SJCRH30 (cell line): ENCODE results near the gene ADAM8. TPM values are rescaled to one million over a fixed set of nuclear protein-coding genes. Genes with fewer than 3 reads are reported as not detected.

Experiments used
- DNase-seq, 2 experiments: peaks; one replicate each; pipeline ENCODE4 v3.0.0-alpha.2; 2015 to 2020
- H3K27ac ChIP-seq: fragments of 250-450 bp; sonication (Bioruptor Pico); 2 replicates; pipeline ENCODE4 v1.5.1; 2020; ENCODE audit warnings: mild to moderate bottlenecking, moderate library complexity
- H3K27me3 ChIP-seq: fragments of 250-450 bp; sonication (Bioruptor Pico); 2 replicates; pipeline ENCODE4 v1.5.1; 2020; ENCODE audit warnings: mild to moderate bottlenecking, moderate library complexity
- H3K36me3 ChIP-seq: fragments of 250-450 bp; sonication (Bioruptor Pico); 2 replicates; pipeline ENCODE4 v1.5.1; 2020; ENCODE audit warnings: mild to moderate bottlenecking, moderate library complexity
- H3K4me1 ChIP-seq: fragments of 250-450 bp; sonication (Bioruptor Pico); 2 replicates; pipeline ENCODE4 v1.5.1; 2020; ENCODE audit warnings: mild to moderate bottlenecking, moderate library complexity
- H3K4me3 ChIP-seq: fragments of 250-450 bp; sonication (Bioruptor Pico); 2 replicates; pipeline ENCODE4 v1.5.1; 2020; ENCODE audit warnings: mild to moderate bottlenecking, moderate library complexity
- H3K9me3 ChIP-seq: fragments of 250-450 bp; sonication (Bioruptor Pico); replicated peaks from 2 replicates; pipeline ENCODE4 v1.5.1; 2020; ENCODE audit warnings: mild to moderate bottlenecking, moderate library complexity
- total RNA-seq: library from RNA; depleted of rRNA; stranded (reverse); fragments of >200 nt; shearing (Covaris generic); gene quantifications from 2 replicates; pipeline ENCODE4 v1.2.3, GENCODE V29; 2014

ADAM8 gene
- total RNA-seq, 1 experiment from 2014 or later = 0.67 TPM

DNA sequence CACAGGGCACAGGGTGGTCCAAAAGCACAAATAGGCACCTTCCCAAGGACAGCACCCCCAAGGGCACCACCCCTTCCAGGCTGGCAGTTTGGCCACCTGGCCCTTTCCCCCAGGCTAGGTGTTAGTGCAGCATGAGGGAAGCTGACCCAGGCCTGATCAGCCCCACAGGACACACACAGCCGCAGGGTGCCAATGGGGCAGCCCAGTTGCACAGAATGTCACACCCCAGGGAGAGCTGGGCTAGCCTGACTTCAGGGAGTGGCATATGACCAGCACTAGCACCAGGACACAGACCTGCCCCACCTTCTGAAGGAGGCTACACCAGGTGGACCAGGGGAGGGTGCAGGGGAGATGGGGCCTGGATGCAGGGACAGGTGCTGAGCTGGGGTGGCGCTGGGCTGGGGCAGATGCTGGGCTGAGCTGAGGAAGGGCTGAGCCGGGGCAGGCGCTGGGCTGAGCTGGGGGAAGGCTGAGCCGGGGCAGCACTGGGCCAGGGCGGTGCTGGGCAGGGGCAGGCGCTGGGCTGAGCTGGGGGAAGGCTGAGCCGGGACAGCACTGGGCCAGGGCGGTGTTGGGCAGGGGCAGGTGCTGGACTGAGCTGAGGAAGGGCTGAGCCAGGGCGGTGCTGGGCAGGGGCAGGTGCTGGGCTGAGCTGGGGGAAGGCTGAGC is 3.9 kb upstream of the ADAM8 start:
- H3K36me3 ChIP-seq = no peaks in the 10 kb centered on the region
- no peak overlapping the region for H3K4me3 ChIP-seq
- H3K27ac ChIP-seq = no peak overlapping the region
- H3K4me1 ChIP-seq = no peaks in the 10 kb centered on the region
- H3K9me3 ChIP-seq = no peaks in the 10 kb centered on the region
- no peaks in the 10 kb centered on the region for H3K27me3 ChIP-seq
- DNase-seq = no peak

DNA sequence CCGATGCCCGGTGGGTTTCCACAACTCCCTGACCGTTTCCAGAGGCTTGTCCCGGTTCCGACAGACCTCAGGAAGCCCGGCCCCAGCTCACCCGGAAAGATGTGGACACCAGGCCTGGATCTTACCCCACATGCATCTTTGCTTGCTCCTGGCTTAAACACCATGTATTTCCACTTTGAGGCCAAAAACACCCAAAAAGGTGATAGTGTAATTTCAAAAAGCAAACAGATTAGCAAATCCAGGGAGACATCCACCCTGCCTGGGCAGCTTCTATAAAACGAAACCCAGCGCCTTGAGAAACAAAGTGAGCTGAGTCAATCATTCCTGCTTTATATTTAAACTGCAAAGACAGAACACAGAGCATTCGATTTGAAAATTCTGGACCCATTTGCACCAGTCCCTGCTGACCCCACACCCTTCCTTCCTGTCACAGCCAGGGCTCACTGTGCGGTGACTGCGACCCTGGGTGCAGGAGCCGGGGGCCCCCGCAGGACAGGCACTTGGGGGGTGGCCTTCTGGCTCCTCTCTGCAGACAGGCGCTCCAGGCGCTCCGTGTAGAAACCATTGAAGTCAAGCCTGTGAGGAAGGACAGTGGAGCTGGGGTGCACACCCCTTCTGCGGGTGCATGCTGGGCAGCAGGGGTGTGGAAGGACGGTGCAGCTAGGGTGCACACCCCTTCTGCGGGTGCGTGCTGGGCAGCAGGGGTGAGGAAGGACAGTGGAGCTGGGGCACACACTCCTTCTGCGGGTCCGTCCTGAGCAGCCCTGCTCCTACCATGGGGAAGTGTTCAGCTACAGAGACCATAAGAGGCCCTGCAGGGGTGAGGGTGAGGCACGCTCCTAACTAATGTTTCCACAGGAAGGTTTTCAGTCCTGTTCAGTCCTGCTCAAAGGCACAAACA is 2.9 kb upstream of the ADAM8 start:
- no peak overlapping the region for H3K4me3 ChIP-seq
- H3K4me1 ChIP-seq = no peaks in the 10 kb centered on the region
- no peaks in the 10 kb centered on the region for H3K36me3 ChIP-seq
- H3K27ac ChIP-seq = no peak overlapping the region
- H3K27me3 ChIP-seq = no peaks in the 10 kb centered on the region
- H3K9me3 ChIP-seq = no peaks in the 10 kb centered on the region
- DNase-seq = no peak

DNA sequence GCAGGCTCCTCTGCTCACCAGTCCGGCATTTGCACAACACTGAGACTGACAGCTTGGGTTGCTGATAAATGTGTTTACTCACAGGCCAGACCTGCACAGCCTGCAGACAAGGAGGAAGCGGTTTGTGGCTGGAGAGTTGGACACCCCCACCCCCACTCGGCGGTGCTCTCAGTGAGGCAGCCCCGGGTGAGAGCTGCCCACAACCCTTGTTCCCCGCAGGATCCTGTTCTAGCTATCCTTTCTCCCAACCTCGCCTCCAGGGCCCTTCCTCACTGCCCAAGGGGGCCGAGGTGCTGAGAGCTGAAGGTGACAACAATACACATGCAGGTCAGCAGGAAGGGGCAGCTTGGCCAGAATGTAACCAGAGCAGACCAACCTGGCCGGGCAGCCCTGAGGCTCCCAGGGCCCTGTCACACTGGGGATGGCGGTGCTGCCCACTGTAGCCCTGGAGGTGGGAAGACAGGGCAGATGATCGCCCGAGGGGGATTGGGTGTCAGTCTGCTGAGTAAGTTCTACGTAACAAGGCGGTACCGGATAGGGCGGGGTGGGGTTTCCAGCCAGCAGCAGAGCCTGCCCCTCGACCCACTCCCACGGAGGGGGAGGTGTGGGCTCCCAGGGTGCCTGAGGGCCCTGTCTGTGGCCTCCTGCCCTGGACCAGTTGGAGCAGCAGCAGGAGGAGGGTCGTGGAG is 2.1 kb upstream of the ADAM8 start:
- no peak for DNase-seq
- Histone ChIP-seq H3K27me3 (no peaks in the 10 kb centered on the region), H3K36me3 (no peaks in the 10 kb centered on the region), H3K4me1 (no peaks in the 10 kb centered on the region), H3K9me3 (no peaks in the 10 kb centered on the region), H3K4me3 (no peak overlapping the region), H3K27ac (no peak overlapping the region)

- H3K4me3 ChIP-seq = no peak overlapping the region
- H3K27ac ChIP-seq = no peak overlapping the region
- H3K4me1 ChIP-seq = no peaks in the 10 kb centered on the region
These were observed 1.4 kb upstream of the ADAM8 start for GRCh38 chr10:133277993-133278576.

GRCh38 chr10:133277277-133277992 is 767 bp upstream of the ADAM8 start:
- H3K9me3 ChIP-seq = no peaks in the 10 kb centered on the region
- H3K27ac ChIP-seq = no peak overlapping the region
- no peaks in the 10 kb centered on the region for H3K4me1 ChIP-seq
- H3K4me3 ChIP-seq = no peak overlapping the region
- H3K36me3 ChIP-seq = no peaks in the 10 kb centered on the region
- no peaks in the 10 kb centered on the region for H3K27me3 ChIP-seq
- no peak for DNase-seq

More at GRCh38 chr10:133277993-133278576, 1.4 kb upstream of the ADAM8 start:
- Histone ChIP-seq H3K36me3 (no peaks in the 10 kb centered on the region), H3K27me3 (no peaks in the 10 kb centered on the region), H3K9me3 (no peaks in the 10 kb centered on the region)
- DNase-seq = no peak

DNA sequence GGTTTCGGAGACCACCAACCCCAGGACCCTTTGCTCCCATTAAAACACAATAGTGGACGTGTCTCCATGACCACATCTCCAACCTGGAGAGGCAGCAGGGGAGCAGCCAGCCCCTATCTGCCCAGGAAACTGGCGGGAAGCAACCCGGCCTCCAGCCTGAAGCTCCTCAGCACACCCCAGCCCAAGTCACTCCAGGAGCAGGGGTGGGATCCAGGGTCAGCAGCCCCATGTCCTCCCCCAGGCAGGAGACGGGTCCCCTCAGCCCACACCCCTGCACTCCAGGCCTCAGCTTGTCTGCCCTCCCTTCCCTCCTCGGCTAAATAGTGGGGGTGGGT is 601 bp downstream of the ADAM8 start:
- no peak overlapping the region for H3K4me3 ChIP-seq
- DNase-seq = no peak
- H3K27me3 ChIP-seq = no peaks in the 10 kb centered on the region
- H3K36me3 ChIP-seq = no peaks in the 10 kb centered on the region
- no peaks in the 10 kb centered on the region for H3K4me1 ChIP-seq
- no peak overlapping the region for H3K27ac ChIP-seq
- no peaks in the 10 kb centered on the region for H3K9me3 ChIP-seq

- Histone ChIP-seq H3K27me3 (no peaks in the 10 kb centered on the region), H3K9me3 (no peaks in the 10 kb centered on the region), H3K36me3 (no peaks in the 10 kb centered on the region), H3K4me1 (no peaks in the 10 kb centered on the region), H3K4me3 (no peak overlapping the region), H3K27ac (no peak overlapping the region)
- DNase-seq = no peak
These were observed 980 bp downstream of the ADAM8 start for GRCh38 chr10:133275684-133276092.

GRCh38 chr10:133274751-133275683 is 1.7 kb downstream of the ADAM8 start:
- no peaks in the 10 kb centered on the region for H3K36me3 ChIP-seq
- H3K27ac ChIP-seq = no peak overlapping the region
- peak; percentile 49 to 59 for DNase-seq
- H3K9me3 ChIP-seq = no peaks in the 10 kb centered on the region
- no peaks in the 10 kb centered on the region for H3K4me1 ChIP-seq
- no peaks in the 10 kb centered on the region for H3K27me3 ChIP-seq
- H3K4me3 ChIP-seq = no peak overlapping the region

GRCh38 chr10:133273534-133274143 is 3.0 kb downstream of the ADAM8 start:
- no peaks in the 10 kb centered on the region for H3K27me3 ChIP-seq

GRCh38 chr10:133272964-133273420 is 3.7 kb downstream of the ADAM8 start:
- H3K9me3 ChIP-seq = no peaks in the 10 kb centered on the region
- H3K36me3 ChIP-seq = no peaks in the 10 kb centered on the region
- H3K4me3 ChIP-seq = no peak overlapping the region
- H3K4me1 ChIP-seq = no peaks in the 10 kb centered on the region
- no peaks in the 10 kb centered on the region for H3K27me3 ChIP-seq
- H3K27ac ChIP-seq = no peak overlapping the region
- DNase-seq = no peak

More at GRCh38 chr10:133273534-133274143, 3.0 kb downstream of the ADAM8 start:
- no peak for DNase-seq
- no peak overlapping the region for H3K27ac ChIP-seq
- no peaks in the 10 kb centered on the region for H3K4me1 ChIP-seq
- H3K4me3 ChIP-seq = no peak overlapping the region
- H3K36me3 ChIP-seq = no peaks in the 10 kb centered on the region
- no peaks in the 10 kb centered on the region for H3K9me3 ChIP-seq

DNA sequence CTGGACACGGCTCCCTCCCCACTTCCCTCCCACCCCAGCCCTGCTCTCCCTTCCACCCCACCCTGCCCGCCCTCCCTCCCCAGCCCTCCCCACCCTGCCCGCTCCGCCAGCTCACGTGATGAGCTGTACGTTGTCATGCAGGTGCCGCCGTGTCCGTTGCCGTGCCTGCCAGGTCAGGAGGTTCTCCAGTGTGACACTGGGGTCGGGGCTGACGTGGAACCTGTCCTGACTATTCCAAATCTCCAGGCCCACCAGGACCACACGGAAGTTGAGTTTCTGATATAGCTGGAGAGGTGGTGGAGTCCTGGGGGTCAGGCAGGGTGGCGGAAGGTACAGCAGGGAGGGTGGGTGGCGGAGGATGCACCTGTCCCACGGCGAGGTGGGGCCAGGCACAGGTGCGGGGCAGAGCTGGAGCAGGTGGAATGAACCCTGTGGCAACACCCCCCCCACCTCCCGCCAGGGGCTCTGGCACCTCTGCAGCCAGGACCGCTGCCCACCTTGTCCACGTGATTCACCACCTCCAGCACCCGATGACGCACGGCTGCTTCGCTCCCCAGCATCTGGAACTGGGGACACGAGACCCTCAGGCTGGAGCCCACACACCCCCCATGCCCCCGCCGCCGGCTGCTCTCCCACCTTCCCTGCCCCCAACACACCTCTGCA is 4.2 kb downstream of the ADAM8 start:
- no peak for DNase-seq
- Histone ChIP-seq H3K4me1 (no peaks in the 10 kb centered on the region), H3K27me3 (no peaks in the 10 kb centered on the region), H3K4me3 (no peak overlapping the region), H3K9me3 (no peaks in the 10 kb centered on the region), H3K36me3 (no peaks in the 10 kb centered on the region), H3K27ac (no peak overlapping the region)

- Histone ChIP-seq H3K4me3 (no peak overlapping the region), H3K36me3 (no peaks in the 10 kb centered on the region), H3K27ac (no peak overlapping the region), H3K9me3 (no peaks in the 10 kb centered on the region), H3K4me1 (no peaks in the 10 kb centered on the region), H3K27me3 (no peaks in the 10 kb centered on the region)
- DNase-seq = no peak
These were observed 5.0 kb downstream of the ADAM8 start for GRCh38 chr10:133271521-133272300.
